GM19468 (cell line): ENCODE results near the gene AGBL4.
"Not testable (repeated sequence)": the region's sequence is repeated elsewhere in the genome, so short reads cannot be mapped to it uniquely, and the experiment has no call there.

Source experiments
- ATAC-seq: cut with Tn5 transposase; IDR thresholded peaks from one replicate; pipeline ENCODE4 v1.9.1; 2021; ENCODE audit warnings: mild to moderate bottlenecking, moderate library complexity, moderate number of reproducible peaks; ENCODE audit not compliant: unreplicated experiment; ENCODE audit errors: extremely low read depth

The AGBL4 gene

DNA sequence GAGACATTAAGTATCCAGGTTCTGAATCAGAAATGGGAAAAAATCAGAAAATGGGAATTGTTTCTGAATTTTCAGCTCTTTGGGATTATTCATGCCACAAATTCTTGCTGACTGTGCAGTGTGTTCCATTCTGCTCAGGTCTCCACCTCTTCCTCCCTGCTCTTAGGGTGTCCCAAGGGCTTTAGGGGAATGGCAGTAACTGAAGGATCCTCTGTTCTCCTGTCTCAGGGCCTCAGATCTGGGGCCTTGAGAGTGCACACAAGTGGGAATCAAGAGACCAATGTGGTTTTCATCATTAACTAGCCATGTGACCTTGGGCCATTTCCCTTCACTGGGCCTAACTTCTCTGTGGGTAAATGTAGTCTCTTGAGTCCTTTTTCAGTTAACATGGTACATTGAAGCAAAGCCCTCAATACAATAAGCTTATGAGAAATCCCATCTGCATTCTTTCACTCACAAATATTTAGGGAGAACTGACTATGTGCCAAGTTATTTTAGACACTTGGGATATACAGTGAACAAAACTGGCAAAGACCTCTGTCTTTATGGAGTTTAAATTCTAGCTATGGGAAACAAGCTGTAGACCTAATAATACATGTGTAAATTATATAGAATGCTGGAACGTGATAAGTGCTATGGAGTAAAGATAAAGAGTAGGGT lies 1476.1 kb downstream of the AGBL4 start:
- no peak for ATAC-seq

DNA sequence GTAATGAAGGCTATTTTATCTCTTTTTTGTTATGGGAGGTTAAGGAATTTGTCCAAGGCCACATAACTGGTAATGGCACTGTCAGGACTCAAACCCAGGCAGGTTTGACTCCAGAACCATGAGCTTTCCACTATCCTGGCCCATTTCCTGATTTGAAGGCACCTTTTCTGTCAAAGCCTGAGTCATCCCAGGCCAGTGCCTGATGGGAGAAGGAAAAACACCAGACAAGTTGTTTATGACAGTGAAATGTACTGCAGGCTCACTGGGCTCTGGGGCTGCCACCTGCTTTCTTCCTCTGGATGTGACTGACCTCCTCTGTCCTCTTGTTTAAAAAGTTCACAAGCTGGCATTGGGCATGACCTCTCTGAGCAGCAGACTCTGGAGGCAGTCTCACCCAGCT lies 1479.9 kb downstream of the AGBL4 start:
- no peak for ATAC-seq

DNA sequence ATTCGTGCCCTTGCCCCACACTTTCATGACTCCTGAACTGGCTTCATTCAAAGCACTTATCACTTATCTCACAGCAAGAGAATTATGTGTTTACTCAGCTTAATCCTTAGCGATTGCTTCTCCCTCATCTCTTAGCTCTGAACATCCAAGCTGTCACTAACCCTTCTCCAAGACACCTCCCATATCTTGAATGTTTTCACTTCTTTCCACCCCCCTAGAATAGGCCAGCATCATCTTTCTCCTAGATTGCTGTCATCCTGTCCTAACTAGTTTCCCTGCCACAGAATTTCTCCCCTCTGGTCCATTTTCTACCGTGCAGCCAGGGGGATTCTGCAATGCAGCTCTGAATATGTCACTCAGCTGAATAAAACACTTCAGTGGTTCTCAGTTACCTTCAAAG lies 1483.2 kb downstream of the AGBL4 start:
- ATAC-seq = no peak

DNA sequence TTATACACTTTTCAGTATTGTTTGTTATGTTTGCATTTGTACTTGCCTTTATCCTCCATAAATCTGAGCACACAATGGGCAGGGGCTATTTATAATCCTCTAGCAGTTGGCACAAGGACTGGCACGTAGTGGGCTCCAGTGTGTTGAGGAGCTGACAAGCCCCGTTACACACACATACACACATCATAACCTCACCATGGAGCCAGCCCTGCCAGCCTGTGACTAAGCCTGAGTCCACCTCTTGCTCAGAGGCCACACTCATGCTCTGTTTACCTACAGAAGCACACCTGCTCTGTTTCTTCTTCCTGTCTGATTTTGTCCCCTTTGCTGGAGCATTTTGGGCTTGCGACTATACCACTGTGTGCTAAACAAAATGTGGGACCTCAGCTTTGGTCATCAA lies 1487.3 kb downstream of the AGBL4 start:
- ATAC-seq = no peak

DNA sequence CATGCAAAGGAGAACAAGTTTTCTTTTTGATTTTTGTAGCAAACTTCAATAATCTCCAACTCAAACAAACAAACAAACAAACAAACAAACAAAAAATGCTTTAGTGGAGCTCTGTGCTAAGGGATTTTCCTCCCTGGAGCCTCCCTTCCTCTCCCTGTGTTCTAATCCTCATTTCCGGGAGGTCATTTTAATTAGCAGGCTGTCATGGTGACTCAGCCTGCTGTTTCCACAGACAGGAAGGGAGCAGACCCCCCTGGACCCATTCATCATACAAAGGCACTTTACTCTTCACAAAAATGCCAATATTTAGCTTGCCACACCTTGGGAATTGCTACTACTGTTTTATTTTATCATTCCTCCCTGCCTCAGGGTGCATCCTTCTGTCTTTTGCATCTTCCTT lies 1490.8 kb downstream of the AGBL4 start:
- ATAC-seq = no peak

DNA sequence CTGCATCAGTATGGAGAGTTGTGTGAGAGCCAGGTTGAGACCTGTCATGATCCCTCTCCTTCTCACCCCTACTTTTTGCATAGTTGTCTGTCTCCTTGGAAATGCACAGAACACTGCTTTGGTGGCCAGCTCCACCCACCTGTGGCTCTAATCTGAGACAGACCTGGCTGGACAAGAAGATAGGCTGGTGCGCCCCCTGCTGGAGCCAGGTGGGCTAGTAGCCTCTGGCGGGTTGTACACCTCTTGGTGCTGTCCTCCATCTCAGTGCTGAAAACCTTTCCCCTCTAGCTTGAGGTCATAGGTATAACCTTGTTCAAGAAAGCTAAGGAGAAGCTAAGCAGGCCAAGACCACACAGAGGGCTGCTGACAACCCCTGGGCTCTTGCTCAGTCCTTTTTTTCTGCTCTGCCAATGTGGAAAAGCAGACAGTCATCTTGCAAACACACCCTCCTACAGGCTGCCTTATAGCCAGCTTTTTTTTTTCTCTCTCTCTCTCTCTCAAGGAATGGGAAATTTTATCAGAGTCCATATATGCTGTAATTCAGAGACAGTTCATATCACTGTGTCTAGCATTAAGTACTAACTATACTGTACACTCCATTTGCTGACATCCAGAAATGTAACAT lies 1492.9 kb downstream of the AGBL4 start:
- no peak for ATAC-seq

DNA sequence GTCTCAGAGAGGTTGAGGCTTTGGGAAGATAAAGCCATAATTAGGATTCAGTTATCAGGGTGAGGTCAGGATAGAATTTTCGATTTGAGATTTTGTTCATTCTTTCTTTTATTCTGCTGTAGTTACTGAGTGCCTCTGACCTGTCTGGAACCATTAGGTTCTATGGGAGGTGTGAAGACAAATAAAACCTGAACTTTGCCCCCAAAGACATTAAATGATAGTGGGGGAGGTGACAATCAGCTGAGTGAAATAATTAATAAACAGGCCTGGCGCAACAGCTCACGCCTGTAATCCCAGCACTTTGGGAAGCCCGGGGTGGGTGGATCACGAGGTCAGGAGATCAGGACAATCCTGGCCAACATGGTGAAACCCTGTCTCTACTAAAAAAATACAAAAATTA lies 1496.7 kb downstream of the AGBL4 start:
- no peak for ATAC-seq

DNA sequence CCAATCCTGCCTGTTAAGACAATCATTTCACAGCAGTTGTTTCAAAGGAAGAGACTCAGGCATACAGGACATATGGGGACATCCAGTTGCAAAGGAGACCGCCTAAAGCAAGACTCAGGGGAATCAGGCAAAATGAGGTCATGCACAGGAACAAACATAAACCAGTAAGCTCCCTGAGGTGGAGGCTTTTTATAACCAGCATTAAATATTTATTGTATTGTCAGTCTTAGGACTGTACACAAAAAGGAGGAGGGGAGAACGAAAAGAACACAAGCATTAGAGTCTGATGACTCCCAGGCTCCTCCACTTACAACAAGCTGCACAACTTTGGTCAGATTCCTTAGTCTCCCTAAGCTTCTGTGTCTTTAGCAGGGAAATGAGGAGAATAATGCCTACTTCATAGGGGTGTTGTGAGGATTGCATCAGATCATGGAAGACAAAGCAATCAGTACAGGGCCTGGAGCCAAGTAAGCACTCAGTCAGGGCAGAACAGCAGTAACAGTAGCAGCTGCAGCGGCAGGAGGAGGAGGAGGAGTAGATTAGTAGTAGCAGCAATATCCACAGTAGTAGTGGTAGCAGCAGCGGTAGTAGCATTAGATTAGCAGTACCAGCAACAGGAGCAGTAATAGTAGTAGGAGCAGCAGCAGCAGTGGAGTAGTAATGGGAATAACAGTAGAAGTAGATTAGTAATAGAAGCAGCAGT lies 1497.6 kb downstream of the AGBL4 start:
- ATAC-seq = no peak

DNA sequence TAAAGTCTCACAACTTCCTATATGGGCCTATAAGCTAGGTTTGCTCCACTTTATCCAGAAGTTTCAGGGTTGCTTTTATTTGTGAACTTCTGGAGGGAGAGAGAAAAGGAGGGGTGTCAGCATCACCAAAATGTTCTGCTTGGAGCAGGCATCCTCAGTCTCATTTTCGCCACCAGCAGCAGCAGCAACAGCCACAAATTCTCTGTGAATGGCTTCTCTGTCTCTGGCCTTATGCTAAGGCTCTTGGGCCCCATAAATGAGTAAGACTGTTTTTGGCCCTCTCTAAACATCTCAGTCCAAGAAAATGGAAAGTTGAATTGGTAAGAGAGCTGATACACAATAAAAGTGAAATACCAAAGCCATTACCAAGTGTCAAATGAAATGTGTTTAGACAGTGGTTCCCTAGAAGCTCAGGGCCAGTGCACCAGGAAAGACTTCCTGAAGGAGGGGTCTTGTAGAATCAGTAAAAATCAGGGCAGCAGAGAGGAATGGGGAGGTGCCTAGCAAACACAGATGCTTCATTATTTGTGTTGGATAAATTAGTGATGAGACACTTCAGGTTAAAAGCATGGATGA lies 1498.8 kb downstream of the AGBL4 start:
- no peak for ATAC-seq

DNA sequence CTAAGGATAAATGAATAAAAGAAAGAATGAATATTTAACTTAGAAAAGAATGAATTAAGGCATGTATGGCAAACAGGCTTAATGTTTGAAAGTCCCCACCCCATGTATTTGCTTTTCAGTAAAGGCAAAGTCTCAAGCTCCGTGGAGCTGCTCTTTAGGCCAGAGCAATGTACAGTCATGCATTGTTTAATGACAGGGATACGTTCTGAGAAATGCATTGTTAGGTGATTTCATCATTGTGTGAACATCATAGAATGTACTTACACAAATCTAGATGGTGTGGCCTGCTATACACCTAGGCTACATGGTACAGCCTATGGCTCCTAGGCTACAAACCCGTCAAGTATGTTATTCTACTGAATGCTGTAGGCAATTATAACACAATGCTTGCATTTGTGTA lies 1500.2 kb downstream of the AGBL4 start:
- ATAC-seq = no peak

DNA sequence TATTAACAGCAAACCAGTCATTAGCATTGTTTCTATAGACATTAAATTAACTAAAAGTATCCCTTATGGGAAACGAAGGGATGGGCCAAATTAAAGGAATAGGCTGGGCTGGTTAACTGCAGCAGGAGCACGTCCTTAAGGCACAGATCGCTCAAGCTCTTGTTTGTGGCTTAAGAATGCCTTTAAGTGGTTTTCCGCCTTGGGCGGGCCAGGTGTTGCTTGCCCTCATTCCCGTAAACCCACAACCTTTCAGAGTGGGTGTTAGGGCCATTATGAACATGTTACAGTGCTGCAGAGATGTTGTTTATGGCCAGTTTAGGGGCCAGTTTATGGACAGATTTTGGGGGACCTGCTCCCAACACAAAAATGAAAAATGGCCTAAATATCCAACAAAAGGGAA lies 1503.9 kb downstream of the AGBL4 start:
- ATAC-seq = not testable (repeated sequence)

DNA sequence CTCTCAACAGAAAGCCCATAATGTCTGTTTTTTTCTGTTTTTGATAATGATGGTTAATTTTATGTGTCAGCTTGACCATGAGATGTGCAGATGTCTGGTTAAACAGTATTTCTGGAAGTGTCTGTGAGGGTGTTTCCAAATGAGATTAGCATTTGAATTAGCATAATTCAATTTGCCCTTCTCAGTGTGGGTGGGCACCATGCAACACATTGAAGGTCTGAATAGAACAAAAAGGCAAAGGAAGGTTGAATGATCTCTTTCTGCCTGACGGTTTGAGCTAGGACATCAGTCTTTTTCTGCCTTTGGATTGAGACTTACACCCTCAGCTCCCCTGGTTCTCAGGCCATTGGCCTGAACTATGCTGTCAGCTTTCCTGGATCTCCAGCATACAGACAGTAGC lies 1516.9 kb downstream of the AGBL4 start:
- no peak for ATAC-seq

DNA sequence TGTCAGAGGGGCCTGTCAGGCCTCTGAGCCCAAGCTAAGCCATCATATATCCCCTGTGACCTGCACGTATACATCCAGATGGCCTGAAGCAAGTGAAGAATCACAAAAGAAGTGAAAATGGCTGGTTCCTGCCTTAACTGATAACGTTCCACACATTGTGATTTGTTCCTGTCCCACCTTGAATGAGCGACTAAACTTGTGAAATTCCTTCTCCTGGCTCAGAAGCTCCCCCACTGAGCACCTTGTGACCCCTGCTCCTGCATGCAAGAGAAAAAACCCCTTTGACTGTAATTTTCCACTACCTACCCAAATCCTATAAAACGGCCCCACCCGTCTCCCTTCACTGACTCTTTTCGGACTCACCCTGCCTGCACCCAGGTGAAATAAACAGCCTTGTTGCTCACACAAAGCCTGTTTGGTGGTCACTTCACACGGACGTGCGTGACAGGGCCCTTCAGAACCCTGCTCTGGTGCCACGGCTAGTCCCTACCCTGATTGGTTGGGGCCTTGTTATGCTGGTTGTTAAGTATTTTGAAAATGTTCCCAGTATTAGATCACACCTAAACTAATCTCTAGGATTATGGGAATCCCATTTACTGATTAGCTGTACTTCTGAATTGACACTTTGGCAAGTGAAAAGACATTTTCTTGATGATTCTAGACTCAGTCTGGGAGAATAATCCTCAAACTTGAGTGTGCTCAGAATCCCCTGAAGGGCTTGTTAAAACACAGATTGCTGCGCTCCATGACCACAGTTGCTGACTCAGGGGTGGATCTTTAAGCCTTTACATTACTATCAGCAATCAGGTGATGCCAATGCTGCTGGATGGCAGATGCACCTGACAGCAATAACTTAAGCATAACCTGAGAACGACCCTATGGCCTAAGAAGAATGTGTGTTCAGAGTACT lies 1523.0 kb downstream of the AGBL4 start:
- no peak for ATAC-seq

DNA sequence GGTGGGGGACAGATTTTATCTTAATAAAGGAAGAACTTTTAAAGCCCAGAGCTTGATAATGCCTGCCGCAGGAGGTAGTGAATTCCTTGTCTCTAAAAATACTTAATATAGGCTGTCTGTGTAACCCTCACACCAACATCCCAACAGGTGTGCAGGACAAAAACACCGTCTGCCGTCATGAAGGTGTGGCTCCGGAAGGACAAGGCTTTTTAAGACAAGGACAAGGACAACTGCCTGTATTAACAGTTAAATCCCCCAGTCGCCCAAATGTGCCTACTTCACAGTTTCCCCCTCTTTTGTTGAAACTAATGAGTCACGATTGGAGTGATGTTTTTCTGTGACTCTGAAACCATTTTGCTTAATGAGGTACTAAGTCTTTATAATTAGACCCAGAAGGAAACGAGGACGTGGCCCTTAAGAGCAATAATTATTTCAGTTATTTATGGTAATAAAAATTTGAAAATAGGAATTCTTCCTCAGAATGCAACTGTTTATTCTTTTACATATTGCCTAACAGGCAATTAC lies 1524.5 kb downstream of the AGBL4 start:
- ATAC-seq = no peak

DNA sequence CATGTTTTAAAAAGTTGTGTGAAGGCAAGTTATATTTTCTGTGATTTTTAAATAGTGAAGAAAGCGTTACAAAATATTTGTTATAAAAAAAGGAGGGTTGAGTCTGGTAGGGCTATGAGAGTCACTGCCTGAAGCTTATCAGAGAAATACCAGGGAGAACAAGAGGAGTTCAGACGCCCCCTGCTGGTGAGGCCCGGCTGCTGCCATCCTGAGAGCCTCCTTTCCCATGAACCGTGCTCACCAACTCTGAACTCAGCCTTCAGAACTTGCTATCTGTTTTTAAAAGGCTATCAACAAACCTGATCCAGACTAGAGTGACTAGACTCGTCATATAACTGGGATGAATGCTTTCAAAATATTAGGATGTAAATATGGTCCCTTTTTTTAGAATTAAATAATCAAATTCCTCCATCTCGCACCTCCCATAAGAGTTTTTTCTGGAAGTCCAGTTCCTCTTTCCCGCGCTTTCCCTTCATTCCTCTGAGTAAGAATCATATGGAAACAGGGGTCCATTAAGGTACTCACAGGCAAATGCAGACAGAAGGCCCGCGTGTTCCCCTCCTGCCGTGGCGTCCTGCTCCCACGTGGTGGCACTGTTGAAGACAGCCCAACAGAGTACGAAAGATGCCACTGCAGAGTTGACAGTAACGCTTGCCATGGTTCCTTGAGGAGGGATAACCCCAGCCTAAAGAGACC lies 1525.5 kb downstream of the AGBL4 start:
- peak; percentile 38 for ATAC-seq

DNA sequence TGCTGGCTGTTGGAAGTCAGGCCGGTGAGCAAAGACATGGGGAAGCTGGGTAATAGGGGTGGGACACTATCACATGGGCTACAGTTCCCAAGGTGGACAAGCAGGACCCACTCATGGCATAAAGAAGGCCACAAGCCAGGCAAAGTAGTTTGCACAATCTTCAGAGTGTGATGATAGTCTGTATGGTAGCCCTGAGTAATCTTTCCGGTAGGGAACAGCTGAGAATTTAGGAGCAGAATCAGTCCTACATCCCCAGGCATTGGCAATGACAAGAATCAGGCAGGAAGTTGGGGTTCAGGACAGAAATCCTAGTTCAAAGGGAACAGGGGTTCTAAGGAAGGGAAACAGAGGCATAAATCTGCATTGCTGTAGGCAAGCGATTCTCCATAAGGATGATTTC lies 1527.8 kb downstream of the AGBL4 start:
- ATAC-seq = no peak

DNA sequence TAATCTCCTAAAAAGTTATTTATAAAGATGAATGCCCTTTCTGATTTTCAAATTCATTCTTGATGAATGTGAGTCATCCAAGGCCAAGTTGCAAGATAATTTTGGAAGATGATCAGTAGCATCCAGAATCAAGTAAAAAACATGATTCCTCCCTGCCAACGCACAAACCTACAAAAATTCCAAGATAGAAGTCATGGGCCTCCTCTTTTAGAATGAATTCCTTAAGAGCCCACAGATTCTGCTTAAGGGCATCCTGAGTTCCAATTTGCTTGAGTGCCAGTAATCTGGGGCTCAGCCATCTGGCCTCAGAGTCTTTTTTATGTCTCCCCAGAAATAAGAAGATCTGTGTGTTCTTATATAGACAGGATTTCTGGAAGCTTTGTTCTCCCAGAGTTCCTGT lies 1528.6 kb downstream of the AGBL4 start:
- no peak for ATAC-seq

DNA sequence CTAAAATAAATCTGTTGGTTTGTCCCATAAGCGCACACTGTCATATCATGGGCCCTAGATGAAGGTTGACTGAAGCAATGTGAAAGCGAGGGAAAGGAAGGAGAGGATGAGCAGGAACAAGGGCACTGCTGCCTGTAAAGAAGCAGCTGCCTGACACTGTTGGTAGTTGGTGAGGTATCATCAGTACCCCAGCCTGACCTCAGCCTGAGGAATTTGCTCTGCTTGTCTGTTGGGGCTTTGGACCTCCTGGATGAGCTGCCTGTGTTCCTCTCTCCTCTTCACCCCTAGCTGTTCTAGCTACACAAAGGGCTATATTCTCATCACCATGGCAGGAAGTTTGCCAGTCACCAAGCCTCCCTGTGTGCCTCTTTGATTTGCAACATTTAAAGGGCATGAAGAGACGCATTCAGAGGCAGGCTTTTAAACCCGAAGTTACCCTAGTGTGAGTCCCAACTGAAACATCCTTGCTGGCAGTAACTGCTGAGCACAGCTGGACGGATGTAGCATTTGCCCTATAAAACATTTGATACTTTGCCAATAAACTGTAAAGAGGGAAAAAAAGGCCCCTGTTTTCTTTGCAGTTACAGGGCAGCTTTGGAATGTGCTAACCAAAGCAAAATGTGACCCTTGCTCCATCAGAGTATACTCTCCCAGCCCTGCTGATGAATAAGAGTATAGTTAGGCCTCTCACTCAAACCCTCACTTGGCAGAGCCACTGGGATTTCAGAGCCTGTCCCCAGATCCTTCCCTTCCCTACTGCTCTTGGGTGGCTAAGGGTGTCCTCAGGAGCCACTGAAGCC lies 1529.6 kb downstream of the AGBL4 start:
- ATAC-seq = no peak

DNA sequence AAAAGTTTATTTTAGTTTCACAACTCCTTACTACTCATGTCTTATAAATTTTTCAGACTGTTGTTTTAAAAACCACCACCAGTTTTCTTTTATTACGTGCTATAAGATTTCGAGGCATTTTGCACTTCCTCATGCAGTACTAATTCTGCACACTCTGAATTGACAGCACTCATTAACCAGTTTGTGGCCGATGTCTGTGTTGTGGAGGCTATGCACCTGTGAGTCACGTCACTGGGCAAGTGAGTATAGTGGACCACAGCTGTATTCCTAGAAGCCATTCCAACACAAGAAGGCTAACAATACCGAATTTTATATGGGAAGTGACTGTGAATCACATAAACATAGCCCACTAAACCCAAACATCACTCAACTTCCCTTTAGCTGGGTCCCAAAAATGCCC lies 1530.7 kb downstream of the AGBL4 start:
- ATAC-seq = no peak
